H1 (cell line): Measurements from ENCODE around the gene FBLN2. TPM values are rescaled to one million over a fixed set of nuclear protein-coding genes. Genes with fewer than 3 reads are reported as not detected.

ENCODE experiments used
- POLR2A ChIP-seq, 2 experiments: IDR thresholded peaks; 1 replicate in 1 of 2; 2 replicates in 1 of 2; pipeline ENCODE4 v1.6.1; 2011; ENCODE audit warnings: low read depth in 2 of 2, low read length in 2 of 2, mild to moderate bottlenecking in 2 of 2; ENCODE audit errors: control extremely low read depth in 1 of 2
- RFX5 ChIP-seq: IDR thresholded peaks from 2 replicates; pipeline ENCODE4 v1.6.1; 2011; ENCODE audit warnings: low read depth, low read length, improper control_type of control experiment, borderline replicate concordance
- TAF1 ChIP-seq: IDR thresholded peaks from 2 replicates; pipeline ENCODE4 v1.6.1; 2011; ENCODE audit warnings: mild to moderate bottlenecking, low read depth, low read length
- polyA plus RNA-seq, 7 experiments: library from polyadenylated mRNA; depleted of rRNA in 3 of 7; stranded (reverse) in 5 of 7; unstranded in 2 of 7; fragments of >200 nt in 5 of 7; fragments of 200-250 nt in 2 of 7; gene quantifications; 1 replicate in 5 of 7; 2 replicates in 1 of 7; 4 replicates in 1 of 7; pipeline versions ENCODE4 v1.2.1 to v1.2.3, GENCODE V29; 2011 to 2013; ENCODE audit warnings: missing spikeins in 2 of 7, mixed read lengths in 2 of 7
- total RNA-seq: library from RNA; stranded (reverse); fragmentation: NEBNext Ultra II Directional; extraction: Animal tissue kit (Norgen Biotek cat#: 25700); gene quantifications from 2 replicates; pipeline ENCODE4 v1.2.1, GENCODE V29; 2021

FBLN2 gene
- total and polyA plus RNA-seq, 2 of the 8 experiments (the other 6 are each of a cell fraction or from before 2014, with no cell fraction given), result 17.4 to 24.2 TPM

- no peak for TF ChIP-seq RFX5
- TF ChIP-seq POLR2A (IDR thresholded peaks at IDR 0.05; ENCODE audit: control extremely low read depth in 1 of 2, low read depth in 2 of 2, low read length in 2 of 2), result no peak
- no peak for TF ChIP-seq TAF1
These were observed 35.6 kb upstream of the FBLN2 start (continued) for GRCh38 chr3:13513051-13513912.
